GM18868 (cell line): ENCODE measurements around the gene ZNF805.
A peak's percentile ranks its signal among the peaks of the same experiment; 100 is the strongest.
"Not testable (repeated sequence)": the region's sequence is repeated elsewhere in the genome, so short reads cannot be mapped to it uniquely, and the experiment has no call there.

ENCODE experiments used
- ATAC-seq: cut with Tn5 transposase; IDR thresholded peaks from one replicate; pipeline ENCODE4 v1.9.1; 2021; ENCODE audit warnings: mild to moderate bottlenecking, moderate library complexity; ENCODE audit not compliant: unreplicated experiment

ZNF805 gene

DNA sequence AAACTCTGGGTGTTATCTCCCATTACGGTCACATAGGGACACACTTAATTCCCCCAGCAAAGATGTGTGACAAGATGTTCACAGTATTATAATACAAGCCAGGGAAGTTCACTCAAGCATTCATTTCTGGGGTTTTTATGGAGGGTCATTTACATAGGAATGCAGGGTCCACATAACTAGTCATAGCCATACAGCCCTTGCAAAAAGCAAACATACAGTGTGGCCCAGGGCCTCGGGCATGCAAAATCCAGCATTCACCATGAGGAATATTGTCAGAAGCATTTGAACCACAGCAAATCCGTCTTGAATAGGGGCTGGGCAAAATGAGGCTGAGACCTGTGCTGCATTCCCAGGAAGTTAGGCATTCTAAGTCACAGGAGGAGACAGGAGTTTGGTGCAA is 26.9 kb downstream of the ZNF805 start:
- no peak for ATAC-seq

DNA sequence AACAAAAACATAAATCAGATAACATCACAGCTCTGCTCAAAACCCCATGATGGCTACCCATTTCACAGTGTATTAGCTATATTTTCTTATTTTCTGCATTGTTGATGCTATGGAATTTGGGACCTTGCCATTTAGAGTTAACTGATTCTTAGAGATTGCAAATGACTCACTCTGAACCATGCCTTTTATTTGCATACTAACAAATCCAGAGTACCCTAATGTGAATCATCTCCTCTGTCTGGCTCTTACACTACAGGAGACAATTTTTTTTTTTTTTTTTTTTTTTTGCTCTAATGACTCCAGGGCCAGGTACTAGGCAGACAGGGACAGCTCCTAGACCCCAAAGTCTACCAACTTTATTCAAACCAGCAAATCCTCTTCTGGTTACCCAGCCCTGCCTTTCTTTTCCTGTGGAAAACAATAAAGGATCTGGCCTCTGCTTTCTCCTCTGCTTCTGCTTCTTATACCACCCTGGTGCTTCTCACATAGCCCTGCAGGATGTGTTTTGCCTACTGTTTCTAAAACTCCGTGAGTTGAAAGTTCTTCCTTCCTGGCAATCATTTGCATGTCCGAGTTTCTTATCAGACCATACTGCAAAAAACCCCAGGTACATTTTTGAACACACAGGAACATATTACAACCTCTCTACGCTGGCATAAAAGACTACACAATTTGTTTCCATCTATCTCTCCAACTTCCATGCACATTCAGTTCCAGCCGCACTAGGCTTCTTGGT is 29.3 kb downstream of the ZNF805 start:
- ATAC-seq: no peak

DNA sequence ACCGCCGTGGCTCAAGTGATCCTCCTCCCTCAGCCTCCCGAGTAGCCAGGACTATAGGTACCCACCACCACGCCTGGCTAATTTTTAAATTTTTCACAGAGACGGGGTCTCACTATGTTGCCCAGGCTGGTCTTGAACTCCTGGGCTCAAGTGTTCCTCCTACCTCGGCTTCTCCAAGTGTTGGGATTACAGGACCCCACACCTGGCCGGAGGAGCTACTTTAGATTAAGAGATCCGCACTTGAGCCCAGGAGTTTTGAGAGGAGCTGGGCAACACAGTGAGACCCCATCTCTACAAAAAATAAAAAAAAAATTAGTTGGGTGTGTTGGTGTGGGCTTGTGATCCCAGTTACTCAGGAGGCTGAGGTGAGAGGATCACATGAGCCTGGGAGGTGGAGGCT is 30.8 kb downstream of the ZNF805 start:
- no peak for ATAC-seq

DNA sequence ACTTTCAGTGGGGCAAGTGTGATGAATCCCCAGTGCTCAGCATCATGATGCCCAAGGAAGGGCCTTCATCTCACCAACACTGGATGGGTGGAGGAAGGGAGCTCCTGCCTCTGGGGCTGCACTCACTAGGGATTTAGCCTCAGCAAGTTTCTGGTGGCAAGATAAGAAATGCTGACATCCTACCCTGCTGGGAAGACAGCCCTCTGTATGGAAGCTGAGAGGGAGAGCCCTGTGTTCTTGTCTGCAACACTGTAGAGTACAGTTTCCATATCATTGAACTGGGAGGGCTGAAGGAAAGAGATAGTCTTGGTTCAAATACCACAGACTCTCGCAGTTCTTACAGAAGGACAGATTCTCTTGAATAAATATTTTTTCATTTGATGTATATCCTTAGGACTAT is 32.6 kb downstream of the ZNF805 start:
- ATAC-seq: no peak

DNA sequence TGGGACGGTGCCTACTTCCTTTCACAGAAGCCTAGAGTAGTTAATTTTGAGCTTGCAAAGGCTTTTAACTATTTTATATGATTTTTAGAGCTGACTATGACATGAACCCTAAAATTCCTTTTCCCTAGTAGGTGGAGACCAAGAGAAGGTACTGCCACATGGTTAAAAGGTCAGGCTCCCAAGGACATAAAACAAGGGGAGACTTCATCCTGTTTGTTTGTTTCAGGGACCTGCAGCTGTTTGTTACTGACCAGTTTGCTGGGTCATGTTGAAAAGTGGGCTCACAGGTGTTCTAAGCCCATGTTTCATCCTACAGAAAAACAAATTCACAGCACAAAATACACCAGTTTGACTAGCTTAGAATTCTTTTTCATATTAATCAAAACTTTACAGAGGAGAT is 36.0 kb downstream of the ZNF805 start:
- ATAC-seq: no peak

DNA sequence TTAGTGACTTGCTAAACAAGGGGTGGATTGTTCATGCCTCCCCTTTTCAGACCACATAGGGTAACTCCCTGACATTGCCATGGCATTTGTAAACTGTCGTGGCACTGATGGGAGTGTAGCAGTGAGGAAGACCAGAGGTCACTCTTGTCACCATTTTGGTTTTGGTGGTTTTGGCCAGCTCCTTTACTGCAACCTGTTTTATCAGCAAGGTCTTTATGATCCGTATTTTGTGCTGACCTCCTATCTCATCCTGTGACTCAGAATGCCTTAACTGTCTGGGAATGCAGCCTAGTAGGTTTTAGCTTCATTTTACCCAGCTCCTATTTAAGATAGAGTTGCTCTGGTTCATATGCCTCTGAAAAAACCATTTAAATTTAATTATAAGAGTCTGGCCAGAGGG is 38.0 kb downstream of the ZNF805 start:
- ATAC-seq: not testable (repeated sequence)

DNA sequence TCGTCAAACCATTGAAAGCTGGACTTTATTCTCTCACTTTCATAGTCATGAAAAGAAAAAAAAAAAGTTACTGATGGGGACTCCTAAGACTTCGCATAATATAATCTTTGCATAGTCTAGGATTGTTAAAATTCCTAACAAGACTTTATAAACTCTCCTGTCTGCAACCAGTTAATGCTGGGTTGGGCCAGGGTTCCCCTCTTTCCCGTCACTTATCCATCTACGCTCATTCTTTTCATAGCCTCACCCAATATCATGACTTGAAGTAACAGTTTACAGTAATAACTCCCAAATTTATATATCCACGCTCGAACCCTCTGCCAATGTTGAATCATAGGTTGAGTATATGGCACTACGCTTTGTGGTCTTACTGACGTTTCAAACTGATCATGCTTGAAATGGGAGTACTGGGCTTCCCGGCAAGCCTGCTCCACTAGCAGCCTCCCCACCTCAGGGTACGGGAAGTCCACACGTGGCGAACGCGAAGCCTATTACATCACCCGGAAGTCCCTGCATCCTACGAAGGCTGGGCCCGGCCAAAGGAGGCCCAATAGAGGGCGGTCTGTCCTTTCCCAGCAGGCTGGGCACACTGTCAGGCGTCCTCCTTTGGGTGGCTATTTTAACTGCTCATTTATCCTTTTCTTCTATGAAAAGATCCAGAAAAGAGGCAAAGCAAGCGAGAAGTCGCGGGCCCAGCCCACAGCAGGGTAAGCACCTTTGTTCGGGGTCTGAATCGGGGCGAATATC is 39.2 kb downstream of the ZNF805 start:
- ATAC-seq: peak; percentile 63

DNA sequence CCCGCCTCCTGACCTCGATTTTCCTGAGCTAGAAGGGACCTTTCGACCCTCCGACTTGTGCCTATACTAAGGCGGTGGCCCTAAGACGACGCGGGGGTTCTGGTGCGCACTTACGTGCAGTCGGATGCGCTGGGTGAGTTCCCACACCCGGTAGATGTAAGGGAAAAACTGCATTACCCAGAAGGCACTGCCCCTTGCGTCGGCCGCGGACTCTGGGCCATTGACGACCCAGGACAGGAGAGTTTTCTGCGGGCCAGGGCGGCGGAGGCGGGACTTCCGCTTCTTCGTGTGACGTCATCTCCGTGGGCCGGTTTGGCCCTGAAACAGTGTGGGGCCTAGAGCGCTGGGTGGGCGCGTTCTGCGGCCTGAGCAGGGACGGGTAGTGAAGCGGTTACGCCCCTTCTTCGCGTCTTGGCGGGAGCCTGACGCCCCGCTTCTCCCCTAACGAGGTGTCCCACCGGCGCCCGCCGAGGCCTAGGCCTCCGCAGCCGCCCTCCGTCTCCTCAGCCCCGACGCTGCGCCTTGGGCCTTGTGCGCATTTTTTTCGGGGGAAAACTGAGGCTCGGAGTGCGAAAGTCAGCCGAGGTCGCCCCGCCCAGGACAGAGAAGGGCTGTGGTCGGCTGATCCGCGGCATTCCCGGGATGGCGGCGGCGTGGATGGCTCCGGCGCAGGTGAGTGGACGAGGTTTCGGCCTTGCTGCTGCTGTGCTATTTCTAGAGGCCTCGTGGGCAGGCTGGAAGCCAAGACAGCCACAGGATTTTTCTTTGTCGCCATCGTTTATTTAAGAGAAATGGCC is 39.9 kb downstream of the ZNF805 start, which contains the start of gene ZNF460:
Gene ZNF460 (plus strand): TSS at position 321 of the 797 bp plus-strand sequence. CDS start 322 bp downstream, at position 643.
- peak; percentile 76 for ATAC-seq

DNA sequence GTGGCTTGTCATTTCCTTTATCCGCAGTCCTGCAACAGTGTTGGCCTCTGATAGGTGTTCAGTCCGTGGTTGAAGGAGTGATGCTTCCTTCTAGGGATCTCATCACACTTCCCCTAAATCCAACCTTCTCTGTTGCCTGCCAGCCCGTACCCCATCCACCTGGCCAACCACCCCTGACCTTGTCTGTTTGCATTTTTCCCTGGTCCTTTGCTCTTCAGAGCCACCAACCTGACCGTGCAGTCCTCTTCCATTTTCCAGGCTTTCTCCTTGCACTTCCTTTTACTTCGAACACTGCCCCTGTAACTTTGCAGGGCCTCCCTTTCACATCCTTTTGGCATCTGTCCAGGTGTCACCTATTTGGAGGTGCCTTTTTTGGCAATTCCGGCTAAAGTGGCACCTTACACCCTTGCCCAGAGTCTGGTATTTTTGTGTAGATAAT is 40.5 kb downstream of the ZNF805 start:
- ATAC-seq: no peak

DNA sequence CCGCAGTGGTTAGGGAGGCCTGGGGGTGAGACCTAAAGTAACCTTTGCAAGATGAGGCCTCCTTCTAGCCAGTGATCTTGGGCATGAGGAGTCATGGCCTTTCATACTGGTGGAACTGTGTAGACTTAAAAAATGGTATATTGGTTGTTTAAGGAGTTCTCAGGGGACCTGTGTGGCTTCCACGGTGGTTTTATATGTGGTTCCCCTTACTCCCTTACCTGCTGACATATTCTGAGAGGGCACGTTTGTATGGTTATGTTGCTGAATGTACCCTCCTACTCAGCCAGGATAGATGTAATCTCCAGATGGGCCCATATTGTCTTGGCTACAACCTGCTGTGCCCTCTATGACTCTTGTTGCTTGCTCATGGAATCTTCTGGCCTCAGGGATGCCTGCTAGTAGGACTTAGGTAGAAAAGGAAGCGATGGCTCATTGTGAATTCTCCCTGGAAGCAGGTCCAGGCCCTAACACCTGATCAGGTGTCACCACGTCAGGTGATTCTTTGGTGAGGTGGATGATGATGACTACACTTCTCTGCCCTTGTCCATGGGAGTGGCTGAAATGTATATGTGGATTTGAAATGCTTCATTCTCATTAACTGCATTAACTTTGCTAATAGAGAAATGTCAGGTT is 41.7 kb downstream of the ZNF805 start:
- no peak for ATAC-seq

DNA sequence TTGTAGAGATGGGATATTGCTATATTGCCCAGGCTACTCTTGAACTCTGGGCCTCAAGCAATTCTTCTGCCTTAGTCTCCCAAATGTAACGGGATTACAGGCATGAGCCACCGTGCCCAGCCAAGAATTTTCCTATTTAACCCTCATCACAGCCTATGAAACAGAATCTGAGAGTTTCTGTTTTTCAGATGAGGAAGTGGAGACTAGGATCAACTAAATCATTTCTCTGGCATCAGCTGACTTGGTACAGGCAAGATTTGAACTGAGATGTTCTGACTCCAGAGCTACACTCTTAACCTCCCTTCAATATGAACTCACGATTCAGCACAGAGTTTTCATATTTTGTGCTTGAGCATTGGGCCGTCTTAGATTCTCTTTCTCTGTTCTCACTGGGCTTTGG is 47.9 kb downstream of the ZNF805 start:
- ATAC-seq: no peak

DNA sequence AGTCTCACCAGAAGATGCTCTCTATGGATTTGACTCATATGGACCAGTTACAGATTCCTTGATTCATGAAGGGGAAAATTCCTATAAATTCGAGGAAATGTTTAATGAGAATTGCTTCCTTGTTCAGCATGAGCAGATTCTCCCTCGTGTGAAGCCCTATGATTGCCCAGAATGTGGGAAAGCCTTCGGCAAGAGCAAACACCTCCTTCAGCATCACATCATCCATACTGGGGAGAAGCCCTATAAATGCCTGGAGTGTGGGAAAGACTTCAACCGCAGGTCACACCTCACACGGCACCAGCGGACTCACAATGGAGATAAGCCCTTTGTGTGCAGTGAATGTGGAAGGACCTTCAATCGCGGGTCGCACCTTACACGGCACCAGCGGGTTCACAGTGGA is 50.5 kb downstream of the ZNF805 start:
- no peak for ATAC-seq

DNA sequence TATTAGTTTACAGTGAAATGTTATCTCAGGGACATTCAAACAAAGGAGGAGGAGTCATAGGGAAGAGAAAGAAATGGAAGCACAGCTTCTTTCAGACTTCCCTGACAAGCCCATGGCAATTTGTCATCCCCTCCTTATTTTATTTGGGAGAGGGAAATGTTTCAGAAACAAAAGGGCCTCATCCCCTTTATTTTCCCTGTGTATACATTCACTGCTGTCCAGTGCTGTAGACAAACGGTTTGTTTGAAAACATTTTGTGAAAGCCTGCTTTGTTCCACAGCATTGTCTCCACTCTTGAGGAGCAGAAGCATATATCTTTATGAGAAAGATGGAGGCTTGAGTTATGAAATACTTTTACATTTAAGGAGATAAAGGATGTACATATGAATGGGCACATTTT is 52.1 kb downstream of the ZNF805 start:
- ATAC-seq: no peak

DNA sequence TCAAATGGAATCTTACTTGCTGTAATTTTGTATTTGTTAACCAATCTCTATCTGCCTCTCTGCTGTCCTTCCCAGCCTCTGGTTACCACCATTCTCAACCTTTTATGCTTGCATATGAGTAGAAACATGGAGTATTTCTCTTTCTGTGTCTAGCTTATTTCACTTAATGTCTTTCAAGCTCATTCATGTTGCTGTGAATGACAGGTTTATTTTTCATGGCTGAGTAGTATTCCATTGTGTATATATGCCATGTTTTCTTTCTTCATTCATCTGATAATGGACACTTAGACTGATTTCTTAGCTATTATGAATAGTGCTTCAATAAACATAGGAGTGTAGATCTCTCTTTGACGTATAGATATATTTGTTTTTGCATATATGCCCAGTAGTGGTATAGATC is 53.3 kb downstream of the ZNF805 start:
- ATAC-seq: no peak

DNA sequence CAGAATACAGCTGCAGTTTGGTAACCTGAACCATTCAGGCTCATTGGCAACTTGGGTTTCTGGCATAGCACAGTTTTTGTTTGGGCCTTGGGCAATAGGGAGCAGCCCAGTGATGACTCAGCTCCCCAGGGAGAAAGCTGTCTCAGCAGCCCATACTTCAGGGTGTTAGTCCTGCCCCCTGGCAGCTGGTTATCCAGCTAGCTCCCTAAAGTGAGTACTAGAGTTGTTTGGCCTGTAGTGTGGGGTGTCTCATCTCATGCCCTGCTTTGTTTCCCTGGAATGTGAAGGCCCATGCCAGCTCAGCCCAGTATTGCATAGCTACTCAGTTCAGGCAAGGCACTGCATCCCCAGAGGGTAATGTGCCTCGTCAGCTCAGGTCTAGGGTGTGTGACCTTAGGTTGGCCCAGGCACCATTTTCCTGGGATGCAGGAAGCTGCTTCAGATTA is 61.6 kb downstream of the ZNF805 start:
- ATAC-seq: no peak

DNA sequence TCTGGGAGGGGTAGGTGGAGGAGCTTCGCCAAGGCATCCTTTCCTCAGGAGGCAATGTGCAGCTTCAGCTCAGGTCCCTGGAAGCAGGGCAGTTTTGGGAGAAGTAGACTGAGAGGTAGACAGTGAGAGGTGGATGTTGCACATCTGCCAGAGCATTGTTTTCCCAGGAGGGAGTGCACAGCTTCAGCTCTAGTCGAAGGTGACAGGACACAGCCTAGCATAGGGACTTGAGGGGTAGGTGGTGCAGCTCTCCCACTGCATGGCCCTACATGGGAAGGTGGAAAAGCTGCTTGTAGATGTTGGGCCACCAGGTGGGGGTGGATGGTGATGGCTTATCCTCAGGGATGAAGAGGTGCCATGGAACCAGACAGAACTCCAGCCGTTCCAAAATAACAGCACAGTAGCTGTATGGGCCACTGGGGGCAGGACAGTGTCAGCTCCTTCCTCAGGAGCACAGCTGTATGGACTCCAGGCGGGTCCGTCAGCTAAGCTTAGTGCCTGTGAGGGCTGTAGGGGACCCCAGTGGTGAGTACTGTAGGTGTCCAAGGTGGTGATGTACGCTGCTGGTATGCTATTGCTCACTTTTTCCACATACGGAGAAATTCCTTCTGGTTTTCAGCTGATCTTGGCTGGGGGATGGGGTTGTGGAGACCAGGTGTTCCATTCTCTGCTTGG is 62.4 kb downstream of the ZNF805 start:
- ATAC-seq: no peak
